ENCODE results near the gene MAD2L1BP.
A peak's percentile ranks its signal among the peaks of the same experiment; 100 is the strongest.
"Not testable (repeated sequence)": the region's sequence is repeated elsewhere in the genome, so short reads cannot be mapped to it uniquely, and the experiment has no call there.

MAD2L1BP gene

DNA sequence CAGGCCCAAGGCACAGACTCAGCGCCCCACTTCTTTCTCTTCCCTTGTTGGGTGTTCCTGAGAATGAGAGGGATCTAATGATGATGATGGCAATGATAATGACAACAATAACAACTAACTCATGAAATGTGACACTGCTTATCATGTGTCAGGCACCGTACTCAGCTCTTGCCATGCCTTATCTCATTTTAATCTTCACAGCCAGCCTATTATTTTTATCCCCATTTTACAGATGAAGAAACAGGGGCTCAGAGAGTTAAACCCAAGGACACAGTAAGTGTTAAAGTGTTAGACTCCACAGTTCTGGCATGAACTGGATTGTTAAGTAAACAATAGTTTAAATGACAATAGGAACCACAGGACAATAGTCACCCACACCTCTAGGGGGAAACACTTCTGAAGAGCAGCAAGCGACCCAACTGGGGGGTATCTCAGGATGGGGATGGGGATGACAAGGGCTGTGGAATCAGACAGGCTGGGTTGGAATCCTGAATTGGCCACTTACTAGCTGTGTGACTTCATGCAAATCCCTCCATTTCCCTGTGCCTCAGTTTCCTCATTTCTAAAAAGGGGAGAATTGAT lies 21.7 kb downstream of the MAD2L1BP start:
- in situ Hi-C loops (cut with MboI; ENCODE audit: low pct_unique_long_range_greater_than_20kb, low sequenced_read_pairs), result no loop called here

DNA sequence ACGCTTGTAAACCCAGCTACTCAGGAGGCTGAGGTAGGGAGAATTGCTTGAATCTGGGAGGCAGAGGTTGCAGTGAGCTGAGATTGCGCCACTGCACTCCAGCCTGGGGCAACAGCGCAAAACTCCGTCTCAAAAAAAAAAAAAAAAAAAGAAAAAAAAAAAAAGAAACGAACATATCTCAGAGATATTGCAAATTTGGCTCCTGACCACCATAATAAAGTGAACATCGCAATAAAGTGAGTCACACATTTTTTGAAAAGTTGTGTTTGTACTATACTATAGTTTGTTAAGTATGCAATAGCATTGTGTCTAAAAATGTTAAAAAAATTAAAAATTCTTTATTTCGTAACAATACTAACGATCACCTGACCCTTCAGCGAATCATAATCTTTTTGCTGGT lies 22.5 kb downstream of the MAD2L1BP start:
- no peak for DNase-seq
- in situ Hi-C loops (cut with MboI; ENCODE audit: low pct_unique_long_range_greater_than_20kb, low sequenced_read_pairs), result no loop called here

More for the DNA sequence above, 21.7 kb downstream of the MAD2L1BP start:
- no peak for DNase-seq

DNA sequence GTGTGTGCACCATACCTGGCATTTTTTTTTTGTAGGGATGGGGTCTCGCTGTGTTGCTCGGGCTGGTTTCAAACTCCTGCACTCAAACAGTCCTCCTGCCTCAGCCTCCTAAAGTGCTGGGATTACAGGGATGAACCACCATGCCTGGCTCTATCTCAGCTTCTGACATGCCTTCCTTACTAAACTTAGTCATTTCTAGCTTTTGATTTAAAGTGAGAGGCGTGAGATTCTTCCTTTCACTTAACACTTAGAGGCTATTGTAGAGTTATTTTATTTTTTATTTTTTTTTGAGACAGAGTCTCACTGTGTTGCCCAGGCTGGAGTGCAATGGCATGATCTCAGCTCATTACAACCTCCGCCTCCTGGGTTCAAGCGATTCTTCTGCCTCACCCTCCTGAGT lies 27.3 kb downstream of the MAD2L1BP start:
- in situ Hi-C loops (cut with MboI; ENCODE audit: low pct_unique_long_range_greater_than_20kb, low sequenced_read_pairs); DNase-seq: not testable (repeated sequence)

DNA sequence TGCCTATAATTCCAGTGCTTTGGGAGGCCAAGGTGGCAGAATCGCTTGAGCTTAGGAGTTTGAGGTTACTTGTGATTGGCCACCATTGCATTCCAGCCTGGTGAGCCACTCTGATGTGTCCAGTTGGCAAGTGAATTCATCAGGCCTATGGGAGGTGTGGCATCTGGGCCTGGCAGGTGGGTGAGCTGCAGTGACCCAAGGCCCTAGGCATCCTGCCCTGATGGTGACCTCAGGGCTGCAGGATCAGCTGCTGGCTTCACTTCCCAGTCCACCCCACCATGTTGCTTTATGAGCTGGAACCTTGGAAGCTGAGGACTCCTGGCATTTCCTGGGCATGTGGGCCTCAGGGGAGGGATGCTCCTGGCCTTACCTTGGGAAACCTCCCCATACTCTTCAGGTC lies 29.7 kb downstream of the MAD2L1BP start:
- DNase-seq, result no peak
- in situ Hi-C loops (cut with MboI; ENCODE audit: low pct_unique_long_range_greater_than_20kb, low sequenced_read_pairs), result no loop called here

DNA sequence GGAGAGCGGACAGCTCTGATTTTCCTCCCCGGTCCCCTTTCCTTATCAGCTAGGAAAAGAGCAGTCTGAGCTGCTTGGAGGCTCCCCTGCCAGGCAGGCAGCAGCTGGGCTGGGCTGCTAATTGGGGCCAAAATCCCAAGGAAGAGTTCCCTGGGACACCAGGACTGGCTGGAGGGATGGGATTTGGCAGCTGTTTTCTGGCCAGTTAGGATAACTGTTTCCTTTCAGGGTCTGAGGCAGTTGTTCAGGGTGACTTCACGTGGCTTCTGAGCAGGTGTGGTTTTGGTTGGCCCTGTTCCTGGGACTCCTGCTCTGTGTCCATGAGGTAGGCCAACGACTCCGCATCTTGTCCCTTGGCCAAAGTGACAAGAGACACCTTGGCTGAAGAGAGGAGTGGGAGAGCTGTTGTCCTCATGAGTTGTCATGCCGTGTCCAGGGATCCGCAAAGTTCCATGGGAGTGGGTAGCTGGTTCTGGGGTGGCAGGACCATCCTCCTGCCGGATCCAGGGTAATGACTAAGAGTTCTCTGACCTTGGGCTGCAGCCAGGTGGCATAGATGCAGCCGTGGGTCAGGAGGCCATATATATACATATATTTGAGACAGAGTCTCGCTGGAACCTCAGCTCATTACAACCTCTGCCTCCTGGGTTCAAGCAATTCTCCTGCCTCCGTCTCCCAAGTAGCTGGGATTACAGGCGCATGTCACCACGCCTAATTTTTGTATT lies 30.7 kb downstream of the MAD2L1BP start:
- no peak for DNase-seq
- in situ Hi-C loops (cut with MboI; ENCODE audit: low pct_unique_long_range_greater_than_20kb, low sequenced_read_pairs), result no loop called here

DNA sequence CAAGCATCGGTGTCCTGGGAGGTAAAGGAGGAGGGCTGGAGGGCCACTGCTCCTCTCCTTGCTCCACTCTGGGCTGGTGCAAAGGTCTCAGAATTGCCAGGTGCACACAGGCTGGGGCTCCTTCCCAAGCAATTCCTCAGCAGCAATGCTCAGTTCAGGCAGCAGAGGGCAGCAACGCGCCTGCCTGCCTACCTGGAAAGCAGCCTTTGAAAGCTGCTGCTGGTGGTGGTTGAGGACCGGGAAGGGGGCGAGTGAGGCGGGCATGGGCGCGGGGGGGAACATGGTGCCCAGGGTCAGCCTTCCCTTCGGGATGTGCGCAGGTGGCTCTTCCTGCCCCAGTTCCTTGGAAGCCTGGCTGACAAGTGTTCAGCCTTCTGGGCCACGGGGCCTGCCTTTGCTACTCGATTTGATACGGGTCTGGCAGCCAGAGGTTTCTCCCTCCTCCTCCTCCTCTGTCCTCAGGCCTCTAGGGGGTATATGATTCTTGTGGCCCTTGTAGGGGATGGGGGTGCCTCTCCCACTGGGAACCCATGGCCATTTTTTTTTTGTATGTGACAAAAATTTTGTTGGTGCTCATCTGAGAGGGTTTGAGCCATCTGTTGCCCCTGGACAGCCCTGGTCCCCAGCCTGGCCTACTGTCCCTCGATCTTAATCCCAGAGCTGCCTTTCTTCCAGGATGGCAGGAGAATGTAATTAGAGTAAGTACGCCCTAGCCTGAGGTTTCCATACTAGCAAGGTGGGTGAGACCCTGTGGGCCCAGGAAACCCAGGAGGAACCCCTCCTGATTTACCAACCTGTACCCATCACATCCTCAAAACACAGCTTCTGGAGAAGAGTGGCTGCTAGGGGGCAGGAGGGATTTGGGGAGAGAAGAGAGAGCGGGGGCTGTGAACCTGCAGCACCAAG lies 31.9 kb downstream of the MAD2L1BP start:
- in situ Hi-C loops (cut with MboI; ENCODE audit: low pct_unique_long_range_greater_than_20kb, low sequenced_read_pairs), result no loop called here
- DNase-seq, result peak; percentile 90

DNA sequence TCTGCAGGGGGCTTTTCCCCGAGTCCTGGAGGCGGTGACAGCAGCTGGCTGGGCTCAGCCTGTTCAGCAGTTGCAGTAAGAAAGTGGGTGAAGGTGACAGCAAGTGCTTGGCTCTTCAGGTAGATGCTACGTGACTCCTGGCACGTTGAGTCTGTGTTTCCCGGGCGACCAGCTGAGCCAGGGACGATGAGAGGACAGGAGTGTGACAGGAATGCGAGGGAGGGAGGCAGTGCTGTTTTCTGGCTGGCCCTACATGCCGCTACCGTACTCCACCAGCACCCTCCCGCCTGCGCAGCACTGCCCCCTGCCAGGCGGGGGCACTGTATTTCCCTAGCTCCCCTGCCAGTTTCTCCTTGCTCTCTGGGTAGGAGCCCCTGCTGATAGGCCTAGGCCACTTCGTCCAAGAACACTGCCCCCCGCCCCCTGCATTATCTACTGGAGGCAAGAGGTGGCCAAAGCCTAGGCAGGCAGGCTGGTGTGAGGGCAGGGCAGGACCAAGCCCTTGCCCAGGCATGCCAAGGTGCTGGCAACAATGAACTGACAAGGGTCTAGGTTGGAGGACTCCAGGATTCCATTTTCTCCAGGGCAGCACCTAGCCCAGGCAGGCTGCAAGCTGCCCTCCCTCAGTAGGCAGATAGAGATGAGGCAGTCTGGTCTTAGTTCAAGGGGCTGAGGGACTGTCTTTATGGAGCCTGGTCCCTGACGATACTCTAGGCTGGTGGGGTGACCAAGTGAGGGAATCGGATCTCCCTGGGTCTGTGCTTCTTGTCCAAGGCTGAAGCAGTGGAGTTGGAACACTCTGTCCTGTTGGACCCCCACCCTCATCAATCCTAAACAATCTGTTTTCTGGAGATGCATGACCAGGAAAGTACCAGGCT lies 32.8 kb downstream of the MAD2L1BP start:
- DNase-seq, result peak; percentile 80
- in situ Hi-C loops (cut with MboI; ENCODE audit: low pct_unique_long_range_greater_than_20kb, low sequenced_read_pairs), result no loop called here

DNA sequence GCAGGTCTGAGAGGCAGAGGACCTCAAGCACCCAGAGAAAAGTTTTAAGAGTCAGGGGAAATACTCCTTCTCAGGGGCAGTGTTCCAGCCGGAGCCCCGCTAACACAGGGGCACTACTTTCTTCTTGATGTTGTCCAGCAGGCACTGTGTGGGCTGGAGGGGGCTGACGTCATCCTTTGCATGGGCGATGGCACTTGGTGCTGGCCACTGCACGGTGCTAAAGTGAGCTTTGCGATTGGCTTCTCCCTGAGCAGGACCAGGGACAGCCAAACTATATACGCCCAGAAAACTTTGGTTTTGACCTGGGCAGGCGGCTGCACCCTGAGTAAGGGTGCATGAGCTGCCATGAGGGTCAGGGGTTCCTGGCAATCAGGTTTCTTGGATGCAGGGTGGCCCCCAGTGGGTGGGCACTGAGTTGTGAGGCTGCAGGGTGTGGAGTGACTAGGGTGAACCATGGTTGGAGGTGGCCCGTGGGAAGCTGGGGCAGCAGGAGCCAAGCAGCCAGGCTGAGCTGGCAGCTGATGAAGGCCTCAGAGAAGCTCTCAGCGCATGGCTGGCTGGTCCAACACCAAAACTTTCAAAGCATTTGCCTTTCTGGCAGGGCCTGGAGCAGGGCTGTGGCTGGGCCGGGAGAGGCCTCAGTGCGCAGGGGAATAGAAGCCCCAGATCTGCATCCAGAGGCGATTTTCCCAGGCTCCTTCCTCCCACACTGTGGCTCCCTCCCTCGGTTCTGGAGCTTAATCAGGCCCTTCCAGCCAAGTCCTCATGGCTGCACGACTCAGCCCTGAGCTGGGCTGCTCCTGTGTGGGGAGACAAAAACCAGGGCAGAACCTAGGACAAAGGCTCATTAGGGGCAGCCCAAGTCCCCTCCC lies 33.6 kb downstream of the MAD2L1BP start:
- in situ Hi-C loops (cut with MboI; ENCODE audit: low pct_unique_long_range_greater_than_20kb, low sequenced_read_pairs), result no loop called here
- no peak for DNase-seq

DNA sequence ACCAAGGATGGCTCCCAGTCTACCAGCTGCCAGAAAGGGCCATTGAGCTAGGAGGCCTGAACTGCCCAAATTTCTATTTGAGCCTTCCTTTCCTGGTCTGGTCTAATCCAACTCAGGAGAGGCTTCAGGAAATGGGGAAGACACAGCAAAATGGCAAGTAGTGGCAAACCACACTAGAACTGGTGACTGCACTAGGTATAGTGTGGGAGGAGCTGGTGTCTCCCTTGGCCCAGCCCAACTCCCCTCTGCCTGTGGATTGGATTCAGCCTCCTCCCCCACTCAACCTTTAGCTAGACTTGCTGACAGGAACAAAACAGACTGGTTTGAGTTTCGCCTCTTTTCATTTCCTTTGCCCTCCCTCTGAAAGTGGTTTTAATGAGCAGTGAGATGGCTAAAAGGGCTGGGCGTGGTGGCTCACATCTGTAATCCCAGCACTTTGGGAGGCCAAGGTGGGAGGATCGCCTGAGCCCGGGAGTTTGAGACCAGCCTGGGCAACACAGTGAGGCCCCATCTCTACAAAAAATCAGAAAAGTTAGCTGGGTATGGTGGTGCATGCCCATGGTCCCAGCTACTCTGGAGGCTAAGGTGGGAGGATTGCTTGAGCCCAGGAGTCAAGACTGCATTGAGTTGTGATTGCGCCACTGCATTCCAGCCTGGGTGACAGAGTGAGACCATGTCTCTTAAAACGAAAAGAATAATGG lies 34.4 kb downstream of the MAD2L1BP start:
- in situ Hi-C loops (cut with MboI; ENCODE audit: low pct_unique_long_range_greater_than_20kb, low sequenced_read_pairs), result no loop called here
- DNase-seq, result peak; percentile 87

DNA sequence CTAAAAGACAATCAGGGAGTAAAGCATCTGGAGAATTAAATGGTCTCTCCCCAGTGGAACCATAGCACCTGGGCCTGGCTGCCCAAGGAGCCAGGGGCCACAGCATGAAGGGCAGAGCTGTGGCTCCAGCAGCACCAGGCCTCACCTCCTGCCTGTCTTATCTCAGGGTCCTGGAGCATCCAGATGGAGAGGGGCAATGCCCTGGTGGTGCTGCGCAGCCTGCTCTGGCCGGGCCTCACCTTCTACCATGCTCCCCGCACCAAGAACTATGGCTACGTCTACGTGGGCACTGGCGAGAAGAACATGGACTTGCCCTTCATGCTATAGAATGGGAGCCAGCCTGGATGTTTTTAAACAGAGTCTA lies 35.0 kb downstream of the MAD2L1BP start:
- DNase-seq, result no peak
- in situ Hi-C loops (cut with MboI; ENCODE audit: low pct_unique_long_range_greater_than_20kb, low sequenced_read_pairs), result no loop called here

DNA sequence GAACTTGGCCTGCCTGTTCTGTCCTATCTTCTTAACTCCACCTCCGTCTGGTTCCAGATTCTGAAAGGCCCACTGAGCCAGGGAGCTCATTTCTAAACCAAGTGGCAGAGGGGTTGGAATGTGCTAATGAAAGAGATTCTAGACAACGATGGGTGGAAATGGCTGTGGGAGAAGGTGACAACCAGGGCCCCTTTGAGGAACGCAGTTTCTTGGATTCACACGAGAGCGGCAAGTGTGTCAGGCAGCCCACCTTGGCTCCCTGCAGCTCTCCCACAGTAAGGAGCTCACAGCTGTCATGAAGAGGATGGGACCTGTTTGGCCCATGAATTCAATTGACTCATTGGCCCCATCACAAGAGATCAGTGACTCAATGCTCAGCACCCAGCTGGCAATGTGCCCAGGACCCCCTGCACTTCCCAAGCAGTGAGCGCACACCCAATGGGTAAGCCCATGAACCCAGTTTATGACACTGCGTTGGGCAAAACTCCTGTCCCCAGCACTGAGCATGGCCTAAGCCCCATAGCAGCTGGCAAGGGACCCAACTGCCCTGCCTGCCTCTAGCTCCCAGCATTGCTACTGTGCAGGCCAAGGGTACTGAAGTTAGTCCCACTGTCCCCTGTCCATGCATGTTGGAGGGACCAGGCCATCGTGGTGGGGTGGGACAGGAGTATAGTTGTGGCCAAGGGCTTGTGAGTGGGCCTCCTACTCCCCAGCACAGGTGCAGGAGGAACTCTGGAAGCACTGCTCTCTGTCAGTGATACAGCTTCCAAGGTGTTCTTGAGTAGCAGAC lies 35.6 kb downstream of the MAD2L1BP start:
- in situ Hi-C loops (cut with MboI; ENCODE audit: low pct_unique_long_range_greater_than_20kb, low sequenced_read_pairs), result no loop called here

DNA sequence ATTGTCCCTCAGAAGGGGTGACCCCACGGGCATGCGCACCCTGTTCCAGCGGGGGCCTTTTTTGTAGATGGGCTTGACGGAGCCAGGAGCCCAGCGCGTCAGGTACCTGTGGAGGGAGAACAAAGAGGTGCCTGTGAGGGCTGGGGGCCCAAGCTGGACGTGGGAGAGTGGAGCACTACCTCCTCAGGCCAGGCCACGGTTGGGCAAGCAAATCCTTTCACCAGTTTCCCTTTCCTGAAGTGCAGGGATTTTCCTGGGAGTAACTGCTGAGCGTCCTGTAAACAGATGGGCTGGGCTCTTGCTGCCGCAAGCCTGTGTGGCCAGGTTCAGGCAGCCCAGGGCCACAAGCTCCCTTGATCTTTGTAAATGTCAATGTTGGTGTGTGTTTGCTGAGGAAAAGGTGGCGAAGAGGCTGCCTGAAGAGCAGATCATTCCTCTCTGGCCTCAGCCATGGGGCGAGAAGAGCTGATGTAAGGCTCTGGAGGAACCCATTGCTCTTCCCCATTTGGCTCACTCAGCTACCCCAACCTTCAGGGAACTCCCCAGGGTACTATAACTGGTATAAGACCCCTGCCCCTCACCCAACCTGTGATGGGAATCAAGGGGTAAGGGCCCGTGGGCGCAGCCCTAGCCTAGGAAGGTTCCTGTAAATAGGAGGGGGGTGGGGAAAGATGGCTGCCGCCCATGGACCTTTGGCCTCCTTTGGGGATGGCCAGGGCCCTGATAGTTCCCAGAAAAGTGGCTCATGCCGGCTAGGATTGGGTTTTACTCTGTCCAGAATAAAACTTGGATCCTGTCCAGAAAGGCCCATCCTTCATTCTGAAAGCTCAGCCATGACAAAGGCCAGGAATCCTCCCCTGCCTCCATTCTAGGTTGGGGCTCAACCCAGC lies 36.4 kb downstream of the MAD2L1BP start:
- in situ Hi-C loops (cut with MboI; ENCODE audit: low pct_unique_long_range_greater_than_20kb, low sequenced_read_pairs), result no loop called here
- DNase-seq, result no peak

More for the DNA sequence above, 35.6 kb downstream of the MAD2L1BP start:
- DNase-seq, result no peak

DNA sequence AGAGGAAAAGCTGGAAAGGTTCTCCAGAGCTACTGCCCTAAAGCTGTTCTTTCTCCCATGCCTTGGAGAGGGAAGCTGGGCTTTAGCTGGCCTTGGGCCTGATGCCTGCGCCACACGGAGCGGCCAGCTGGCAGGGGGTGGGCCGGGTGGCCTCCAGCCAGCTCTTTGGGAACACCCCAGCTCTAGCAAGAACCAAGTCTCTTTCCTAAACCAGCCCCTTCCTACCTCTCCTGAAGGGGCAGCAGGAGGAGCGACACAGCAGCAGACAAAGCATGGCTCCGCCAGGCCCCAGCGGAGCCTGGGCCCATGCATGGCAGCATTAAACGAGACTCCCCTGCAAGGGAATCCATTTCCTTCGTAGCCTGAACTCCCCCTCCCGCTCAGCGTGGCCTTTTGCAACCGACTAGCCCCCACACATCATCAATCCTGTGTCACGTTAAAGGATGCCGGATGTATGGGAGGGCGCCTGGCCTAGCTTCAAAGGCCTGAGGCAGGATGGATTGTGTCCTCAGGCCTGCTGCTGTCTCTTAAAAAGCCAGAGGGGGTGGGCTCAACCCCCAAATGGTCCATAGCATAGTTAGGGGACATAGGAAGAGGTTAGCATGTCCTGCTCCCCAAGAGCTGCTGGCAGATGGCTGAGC lies 37.9 kb downstream of the MAD2L1BP start:
- DNase-seq, result no peak
- in situ Hi-C loops (cut with MboI; ENCODE audit: low pct_unique_long_range_greater_than_20kb, low sequenced_read_pairs), result no loop called here

DNA sequence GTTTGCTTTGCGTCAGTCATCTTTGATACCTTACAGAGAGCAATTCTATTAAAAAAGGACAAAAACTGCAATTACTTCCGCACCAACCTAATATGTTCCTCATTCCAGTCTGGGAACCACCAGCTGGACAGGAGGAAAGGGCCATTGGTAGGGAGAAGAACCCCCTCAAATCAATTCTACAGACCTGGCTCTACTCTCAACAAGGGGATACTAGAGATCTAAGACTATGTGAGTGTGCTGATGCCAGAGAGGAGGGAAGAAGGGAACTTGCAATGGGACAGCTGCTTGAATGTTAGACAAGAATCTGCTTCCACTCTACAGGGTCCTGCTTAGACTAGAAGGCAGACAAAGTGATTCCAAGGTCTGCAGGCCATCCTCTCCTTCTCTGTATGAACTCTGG lies 38.7 kb downstream of the MAD2L1BP start:
- DNase-seq, result no peak
- in situ Hi-C loops (cut with MboI; ENCODE audit: low pct_unique_long_range_greater_than_20kb, low sequenced_read_pairs), result no loop called here

DNA sequence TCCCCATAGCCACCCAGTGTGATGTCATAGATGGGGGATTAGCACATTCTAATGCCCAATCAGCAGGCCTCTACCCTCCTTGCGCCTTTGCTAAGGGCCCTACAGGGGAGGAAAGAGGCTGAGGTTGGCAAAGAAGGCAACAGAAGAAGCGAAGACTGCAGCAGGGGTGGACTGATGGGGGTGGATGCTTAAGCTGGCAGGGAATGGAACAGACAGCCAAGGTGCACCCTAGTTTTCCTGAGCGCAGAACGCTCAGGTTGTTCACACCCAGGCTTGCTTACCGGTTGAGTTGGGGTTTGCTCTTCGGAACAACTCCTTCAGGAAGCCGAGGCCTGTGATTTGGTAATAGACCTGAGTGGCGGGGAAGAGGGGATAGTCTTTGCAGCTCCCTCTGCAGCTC lies 39.3 kb downstream of the MAD2L1BP start:
- in situ Hi-C loops (cut with MboI; ENCODE audit: low pct_unique_long_range_greater_than_20kb, low sequenced_read_pairs), result no loop called here

More for the DNA sequence above, 39.3 kb downstream of the MAD2L1BP start:
- no peak for DNase-seq

All from KBM-7 (cell line).